K562 (cell line): Measurements from ENCODE around the gene TEX30. TPM values are rescaled to one million over a fixed set of nuclear protein-coding genes. Genes with fewer than 3 reads are reported as not detected.

ENCODE experiments used
- ATAC-seq: fragments of 200-7000 bp; cut with Tn5 transposase; 3 replicates; pipeline ENCODE4 v1.9.1; 2020; ENCODE audit warnings: moderate library complexity
- BruUV-seq: library from RNA; stranded (reverse); fragments of 400-500 nt; replicated peaks from 2 replicates; lab custom pipeline; 2021; lab: Mats Ljungman, UMichigan
- CTCF ChIA-PET: fragments of 300-600 bp; formaldehyde crosslinking; extraction: SDS; loops from one replicate; lab custom pipeline; 2021; ENCODE audit warnings: low intra/inter-chr PET ratio; lab: Yijun Ruan, JAX
- POLR2A ChIA-PET: fragments of 300-600, 350-650 bp; sonication (Branson Sonifier 250); formaldehyde crosslinking; extraction: SDS; loops from one replicate; lab custom pipeline; 2021; ENCODE audit warnings: antibody characterized with exemption, inconsistent platforms; lab: Yijun Ruan, JAX
- DNase-seq, 4 experiments: peaks; one replicate each; pipeline versions ENCODE4 v3.0.0 to v3.0.0-alpha.2; 2011 to 2018; ENCODE audit warnings: low spot score in 3 of 4, mixed read lengths in 3 of 4; ENCODE audit errors: extremely low read depth in 1 of 4
- FAIRE-seq: peaks from 2 replicates; lab custom pipeline; 2011; peaks lifted over from hg19 to GRCh38; lab: Jason Lieb, UNC
- H2AFZ ChIP-seq: 2 replicates; pipeline ENCODE4 v1.6.0; 2011; ENCODE audit warnings: low read depth, low read length, control low read depth, inconsistent platforms
- H3K27ac ChIP-seq: fragments of 200-600 bp; 3 replicates; pipeline ENCODE4 v1.8.0; 2011; ENCODE audit warnings: low read depth, mild to moderate bottlenecking, control low read depth, inconsistent platforms, low read length, moderate library complexity, mixed read lengths; ENCODE audit errors: extremely low read depth
- H3K27me3 ChIP-seq, 2 experiments: fragments of 300-600 bp in 1 of 2; 2 replicates in 1 of 2; 3 replicates in 1 of 2; pipeline versions ENCODE4 v1.6.0 to v1.8.0; 2011; ENCODE audit warnings: inconsistent platforms in 2 of 2, low read length in 2 of 2, mild to moderate bottlenecking in 1 of 2, mixed read lengths in 1 of 2, moderate library complexity in 1 of 2; ENCODE audit not compliant: control insufficient read depth in 2 of 2, insufficient read depth in 2 of 2
- H3K36me3 ChIP-seq: fragments of 300-600 bp; 3 replicates; pipeline ENCODE4 v1.8.0; 2011; ENCODE audit warnings: mild to moderate bottlenecking, low read length, inconsistent platforms; ENCODE audit not compliant: control insufficient read depth, insufficient read depth
- H3K4me1 ChIP-seq, 2 experiments: fragments of 200-600 bp in 1 of 2; replicated peaks in 1 of 2; 2 replicates in 1 of 2; 3 replicates in 1 of 2; pipeline versions ENCODE4 v1.5.1 to v1.8.0; 2011; ENCODE audit warnings: inconsistent platforms in 2 of 2, low read length in 2 of 2, mild to moderate bottlenecking in 1 of 2, mixed read lengths in 1 of 2, moderate library complexity in 1 of 2; ENCODE audit not compliant: control insufficient read depth in 2 of 2, insufficient read depth in 2 of 2
- H3K4me2 ChIP-seq: 2 replicates; pipeline ENCODE4 v1.6.1; 2011; ENCODE audit warnings: low read length, control low read depth, inconsistent platforms, mixed read lengths; ENCODE audit not compliant: insufficient read depth
- H3K4me3 ChIP-seq: fragments of 200-600 bp; sonication (generic), shearing (Covaris generic); 2 replicates; pipeline ENCODE4 v1.5.1; 2016; ENCODE audit warnings: control low read depth, inconsistent platforms
- H3K79me2 ChIP-seq: fragments of 200-600 bp; 3 replicates; pipeline ENCODE4 v1.8.0; 2011; ENCODE audit warnings: low read length, inconsistent platforms; ENCODE audit not compliant: control insufficient read depth, insufficient read depth
- H3K9ac ChIP-seq, 2 experiments: 2 replicates each; pipeline versions ENCODE4 v1.6.0 to v1.6.1; 2011; ENCODE audit warnings: low read depth in 2 of 2, low read length in 2 of 2, control low read depth in 1 of 2, inconsistent platforms in 1 of 2, mild to moderate bottlenecking in 1 of 2, mixed read lengths in 1 of 2; ENCODE audit not compliant: insufficient read depth in 1 of 2
- H3K9me1 ChIP-seq: one replicate; pipeline ENCODE4 v1.6.0; 2011; ENCODE audit warnings: inconsistent platforms, mild to moderate bottlenecking, low read length, moderate library complexity; ENCODE audit not compliant: control insufficient read depth, insufficient read depth
- H3K9me3 ChIP-seq: replicated peaks from 2 replicates; pipeline ENCODE4 v1.5.1; 2011; ENCODE audit warnings: low read depth, low read length, inconsistent platforms; ENCODE audit not compliant: control insufficient read depth, insufficient read depth
- H4K20me1 ChIP-seq: replicated peaks from 2 replicates; pipeline ENCODE4 v1.6.1; 2011; ENCODE audit warnings: low read length, inconsistent platforms, mixed read lengths; ENCODE audit not compliant: control insufficient read depth, insufficient read depth
- CBX8 ChIP-seq: fragments of 200-600 bp; sonication (generic); IDR thresholded peaks from 2 replicates; pipeline ENCODE4 v1.6.1; 2012; ENCODE audit warnings: borderline replicate concordance, mixed run types, low read depth, mild to moderate bottlenecking, moderate library complexity, mixed read lengths, low read length, control low read depth, inconsistent platforms; ENCODE audit not compliant: poor library complexity, severe bottlenecking; ENCODE audit errors: extremely low read depth
- ESRRA ChIP-seq: fragments of 450-650 bp; IDR thresholded peaks from 2 replicates; pipeline ENCODE4 v1.6.1; 2014; ENCODE audit warnings: low read depth, mild to moderate bottlenecking, moderate library complexity, borderline replicate concordance
- JUND ChIP-seq, 2 experiments: IDR thresholded peaks; 2 replicates in 1 of 2; 3 replicates in 1 of 2; pipeline ENCODE4 v1.6.1; 2011; ENCODE audit warnings: borderline replicate concordance in 2 of 2, low read depth in 2 of 2, low read length in 2 of 2, improper control_type of control experiment in 1 of 2, missing biosample characterization in 1 of 2, missing genetic modification characterization in 1 of 2, missing genetic modification reagents in 1 of 2
- MAFG ChIP-seq: fragments of 450-650 bp; conservative IDR thresholded peaks from 2 replicates; pipeline ENCODE4 v1.6.1; 2016; ENCODE audit warnings: missing genetic modification characterization, missing compliant biosample characterization
- MCM2 ChIP-seq: fragments of 450-650 bp; IDR thresholded peaks from 2 replicates; pipeline ENCODE4 v1.6.1; 2017; ENCODE audit warnings: low read depth, mild to moderate bottlenecking
- NFYB ChIP-seq: IDR thresholded peaks from 2 replicates; pipeline ENCODE4 v1.6.1; 2011; ENCODE audit warnings: mild to moderate bottlenecking, moderate library complexity; ENCODE audit not compliant: insufficient read length; ENCODE audit errors: extremely low read depth
- PHF20 ChIP-seq: fragments of 450-650 bp; IDR thresholded peaks from 2 replicates; pipeline ENCODE4 v1.6.1; 2018; ENCODE audit not compliant: partially characterized antibody
- SMARCC2 ChIP-seq: fragments of 450-650 bp; IDR thresholded peaks from 2 replicates; pipeline ENCODE4 v1.6.1; 2017; ENCODE audit warnings: antibody characterized with exemption, moderate library complexity, mild to moderate bottlenecking, low read depth
- ZNF174 ChIP-seq: fragments of 250-450 bp; sonication (Bioruptor Pico); IDR thresholded peaks from 2 replicates; pipeline ENCODE4 v1.4.0; 2020; ENCODE audit warnings: mild to moderate bottlenecking
- ZNF175 ChIP-seq: fragments of 200-800 bp; sonication (Bioruptor generic); IDR thresholded peaks from 2 replicates; pipeline ENCODE4 v1.6.1; 2016; ENCODE audit warnings: low read depth, mild to moderate bottlenecking, missing genetic modification characterization, missing compliant biosample characterization
- ZNF398 ChIP-seq: fragments of 250-450 bp; sonication (Bioruptor Pico); IDR thresholded peaks from 2 replicates; pipeline ENCODE4 v1.8.0; 2021; ENCODE audit warnings: moderate library complexity, mild to moderate bottlenecking, inconsistent platforms
- ZNF511 ChIP-seq: sonication (generic); formaldehyde crosslinking; IDR thresholded peaks from 2 replicates; pipeline ENCODE4 v1.8.0; 2022; ENCODE audit warnings: mild to moderate bottlenecking, missing genetic modification reagents
- ZSCAN29 ChIP-seq: fragments of 450-650 bp; IDR thresholded peaks from 2 replicates; pipeline ENCODE4 v1.6.1; 2017
- WGBS: fragments of 100-300 bp; shearing (Covaris generic); methylation state at CpG from one replicate; pipeline ENCODE4 v1.1.6; 2016; ENCODE audit warnings: low coverage, mixed read lengths; ENCODE audit not compliant: insufficient coverage; ENCODE audit errors: missing lambda C conversion rate; 5-methylcytosine and 5-hydroxymethylcytosine counted together
- in situ Hi-C: fragments of 300-500 bp; cut with MboI; formaldehyde crosslinking; loops from 4 replicates; pipeline ENCODE4 v1.15.0; 2018; ENCODE audit warnings: inconsistent platforms, mixed read lengths
- intact Hi-C: fragments of 100-400 bp; cut with micrococcal nuclease; formaldehyde crosslinking; loops from 2 replicates; pipeline ENCODE4 v1.14.2; 2022
- polyA plus RNA-seq, 8 experiments: library from polyadenylated mRNA; depleted of rRNA in 4 of 8; stranded (reverse) in 5 of 8; unstranded in 3 of 8; fragments of >200 nt; fragmentation: Nextera tagmentation in 2 of 8; fragmentation: Illumina TruSeq in 1 of 8; extraction: Ambion mirVana in 2 of 8; extraction: Trizol in 1 of 8; gene quantifications; 2 replicates each; pipeline versions ENCODE4 v1.2.1 to v1.2.3, GENCODE V29; 2011 to 2014; ENCODE audit warnings: inconsistent platforms in 1 of 8, missing spikeins in 1 of 8
- total RNA-seq, 7 experiments: library from RNA; depleted of rRNA in 6 of 7; stranded (reverse); fragments of >200 nt in 6 of 7; fragmentation: Illumina TruSeq in 2 of 7; extraction: Trizol in 2 of 7; gene quantifications; 2 replicates each; pipeline versions ENCODE4 v1.2.1 to v1.2.3, GENCODE V29; 2011 to 2021; ENCODE audit warnings: low replicate concordance in 1 of 7
- TF ChIP-seq, protein P1 (sequence below): sonication (generic); formaldehyde crosslinking; IDR thresholded peaks from 2 replicates; pipeline ENCODE4 v1.8.1; 2023; ENCODE audit warnings: mild to moderate bottlenecking, missing genetic modification reagents

TEX30 gene
- total and polyA plus RNA-seq, 9 of the 15 experiments (the other 6 are each of a cell fraction or from before 2014, with no cell fraction given), result 24.1 to 143 (median 37.3) TPM

DNA sequence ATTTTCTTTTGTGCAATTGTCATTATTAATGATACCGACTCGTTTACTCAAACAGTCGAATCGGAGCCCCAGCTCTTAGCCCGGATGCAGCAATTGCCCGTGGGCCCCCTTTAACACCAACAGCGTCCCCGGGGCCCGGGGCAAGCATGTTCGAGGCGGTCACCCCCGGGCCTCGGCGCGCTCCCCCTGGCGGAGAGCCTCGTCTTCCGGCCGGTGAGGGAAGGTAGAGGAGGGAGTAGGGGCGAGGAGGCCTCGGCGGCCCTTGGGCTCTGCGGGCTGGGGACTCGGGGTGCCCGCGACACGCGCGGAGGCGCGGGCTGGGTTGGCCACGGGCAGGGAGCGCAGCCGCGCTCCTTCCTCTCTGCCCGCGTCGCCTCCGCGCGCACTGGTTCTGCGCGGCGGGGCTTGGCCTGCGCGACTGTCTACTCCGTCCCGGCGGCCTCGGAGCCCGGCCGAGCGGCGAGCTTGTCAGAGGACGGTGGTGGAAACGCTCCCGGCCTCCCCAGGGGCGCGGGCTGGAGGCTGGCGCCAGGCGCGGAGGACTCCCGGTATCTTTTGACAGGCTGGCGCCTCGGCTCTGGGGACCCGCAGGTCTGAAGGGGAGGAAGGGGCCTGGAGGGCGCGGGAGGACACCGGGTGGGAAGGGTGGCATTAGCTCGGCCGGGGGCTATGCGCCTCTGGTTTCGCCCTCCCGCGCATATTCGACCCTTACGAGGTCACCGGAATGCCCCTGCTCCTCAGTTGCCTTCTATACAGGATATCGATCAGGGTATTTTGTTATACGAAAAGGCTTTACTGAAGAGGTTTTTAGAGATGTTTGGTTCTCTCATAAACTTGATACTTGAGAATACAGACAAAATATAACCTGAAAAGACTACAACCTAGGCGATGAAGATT lies 26.8 kb upstream of the TEX30 start:
- peak overlapping the region; percentile 83 for H2AFZ ChIP-seq
- H3K4me2 ChIP-seq, result peak overlapping the region; percentile 93
- H3K27me3 ChIP-seq, result no peaks in the 10 kb centered on the region
- intact Hi-C loops (loop anchor here (1.0 to 2.0 kb wide), 2 partner anchors 47 to 204 kb away; partner anchors contain the start of gene TPP2), in situ Hi-C loops (no loop called here)
- peak overlapping the region; percentile 76 for H3K27ac ChIP-seq
- H4K20me1 ChIP-seq, result no peaks in the 10 kb centered on the region
- FAIRE-seq (no peak), ATAC-seq (peak; percentile 88), DNase-seq (peak; percentile 72 to 83 (median 80))
- no TSS peak for BruUV-seq
- H3K36me3 ChIP-seq, result no peaks in the 10 kb centered on the region
- 1% methylated on average over 36 of the region's 81 CpGs for WGBS
- peak overlapping the region; percentile 76 for H3K4me3 ChIP-seq
- H3K9ac ChIP-seq, result peak overlapping the region; percentile 79 to 97
- no peaks in the 10 kb centered on the region for H3K9me3 ChIP-seq
- peaks cover 4 to 24% of the 10 kb centered on the region in 2 experiments; a peak in 4 of 5 replicates for H3K4me1 ChIP-seq
- POLR2A ChIA-PET, result interaction anchor here (0.6 to 1.1 kb wide), 3 partner anchors 8 to 24 kb away, joined by 3 to 4 read pairs (median 3); no protein-coding TSS in a partner anchor
- no peaks in the 10 kb centered on the region for H3K9me1 ChIP-seq
- CTCF ChIA-PET, result interaction anchor here (0.7 kb wide), 1 partner anchor 220 kb away, joined by 4 read pairs; no protein-coding TSS in a partner anchor
- H3K79me2 ChIP-seq, result peaks cover 42% of the 10 kb centered on the region
- TF ChIP-seq ZNF511, result no peak
- no peak for TF ChIP-seq ZNF174 (CRISPR knock-in tag)
- TF ChIP-seq ZSCAN29, result no peak
- no peak for TF ChIP-seq MAFG
- TF ChIP-seq JUND (IDR thresholded peaks at IDR 0.05; ENCODE audit: borderline replicate concordance, low read depth, low read length), result no peak
- TF ChIP-seq JUND (tag; IDR thresholded peaks at IDR 0.05; ENCODE audit: borderline replicate concordance, low read depth, low read length), result no peak
- no peak for TF ChIP-seq ZNF398
- no peak for TF ChIP-seq ZNF175 (CRISPR knock-in tag)
- TF ChIP-seq SMARCC2, result no peak
- no peak for TF ChIP-seq PHF20
- TF ChIP-seq, protein P1, sequence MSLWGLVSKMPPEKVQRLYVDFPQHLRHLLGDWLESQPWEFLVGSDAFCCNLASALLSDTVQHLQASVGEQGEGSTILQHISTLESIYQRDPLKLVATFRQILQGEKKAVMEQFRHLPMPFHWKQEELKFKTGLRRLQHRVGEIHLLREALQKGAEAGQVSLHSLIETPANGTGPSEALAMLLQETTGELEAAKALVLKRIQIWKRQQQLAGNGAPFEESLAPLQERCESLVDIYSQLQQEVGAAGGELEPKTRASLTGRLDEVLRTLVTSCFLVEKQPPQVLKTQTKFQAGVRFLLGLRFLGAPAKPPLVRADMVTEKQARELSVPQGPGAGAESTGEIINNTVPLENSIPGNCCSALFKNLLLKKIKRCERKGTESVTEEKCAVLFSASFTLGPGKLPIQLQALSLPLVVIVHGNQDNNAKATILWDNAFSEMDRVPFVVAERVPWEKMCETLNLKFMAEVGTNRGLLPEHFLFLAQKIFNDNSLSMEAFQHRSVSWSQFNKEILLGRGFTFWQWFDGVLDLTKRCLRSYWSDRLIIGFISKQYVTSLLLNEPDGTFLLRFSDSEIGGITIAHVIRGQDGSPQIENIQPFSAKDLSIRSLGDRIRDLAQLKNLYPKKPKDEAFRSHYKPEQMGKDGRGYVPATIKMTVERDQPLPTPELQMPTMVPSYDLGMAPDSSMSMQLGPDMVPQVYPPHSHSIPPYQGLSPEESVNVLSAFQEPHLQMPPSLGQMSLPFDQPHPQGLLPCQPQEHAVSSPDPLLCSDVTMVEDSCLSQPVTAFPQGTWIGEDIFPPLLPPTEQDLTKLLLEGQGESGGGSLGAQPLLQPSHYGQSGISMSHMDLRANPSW (CRISPR knock-in tag), result no peak
- no peak for TF ChIP-seq MCM2
- 0 out of 2 replicates have a peak, but pooled peaks have one; percentile 15 for TF ChIP-seq ESRRA
- TF ChIP-seq CBX8, result no peak
- no peak for TF ChIP-seq NFYB
